GM12873 (cell line): Measurements from ENCODE around the gene DIP2B.
A peak's percentile ranks its signal among the peaks of the same experiment; 100 is the strongest.

ENCODE experiments used
- TF ChIP-seq, protein P1 (sequence below): IDR thresholded peaks from 2 replicates; pipeline ENCODE4 v1.5.1; 2012; ENCODE audit warnings: low read depth, mild to moderate bottlenecking, moderate library complexity, low read length, control low read depth; ENCODE audit not compliant: insufficient read depth; ENCODE audit errors: missing control alignments

Gene DIP2B

DNA sequence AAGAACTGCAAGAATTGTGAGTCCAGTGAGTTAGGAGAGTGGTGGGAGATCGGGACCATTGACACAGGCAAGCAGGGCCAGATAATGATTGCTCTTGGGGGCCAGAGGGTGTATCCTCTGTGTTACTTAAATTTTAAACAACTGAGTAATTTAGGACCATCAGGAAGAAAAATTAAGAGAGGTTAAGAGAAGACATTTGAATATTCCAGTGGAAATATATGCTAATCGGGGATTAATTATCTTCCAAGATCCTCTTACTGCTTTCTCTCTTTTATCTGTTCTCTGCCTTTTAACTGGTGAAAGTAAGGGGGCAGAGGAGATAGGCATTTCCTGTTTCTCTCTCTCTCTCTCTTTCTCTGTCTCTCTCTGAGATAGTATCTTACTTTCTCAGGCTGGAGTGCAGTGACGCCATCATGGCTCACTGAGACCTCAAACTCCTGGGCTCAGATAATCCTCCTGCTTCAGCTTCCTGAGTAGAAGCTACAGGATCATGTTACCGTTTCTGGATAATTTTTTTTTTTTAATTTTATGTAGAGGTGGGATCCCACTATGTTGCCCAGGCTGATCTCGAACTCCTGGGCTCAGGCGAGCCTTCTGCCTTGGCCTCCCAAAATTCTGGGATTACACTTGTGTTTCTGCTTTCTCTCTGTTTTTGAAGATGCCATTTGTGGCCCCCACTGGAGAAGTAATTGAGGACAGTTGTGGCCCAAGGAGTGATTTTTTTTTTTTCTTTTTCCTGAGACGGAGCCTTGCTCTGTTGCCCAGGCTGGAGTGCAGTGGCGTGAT lies 85.1 kb downstream of the DIP2B start:
- TF ChIP-seq, protein P1, sequence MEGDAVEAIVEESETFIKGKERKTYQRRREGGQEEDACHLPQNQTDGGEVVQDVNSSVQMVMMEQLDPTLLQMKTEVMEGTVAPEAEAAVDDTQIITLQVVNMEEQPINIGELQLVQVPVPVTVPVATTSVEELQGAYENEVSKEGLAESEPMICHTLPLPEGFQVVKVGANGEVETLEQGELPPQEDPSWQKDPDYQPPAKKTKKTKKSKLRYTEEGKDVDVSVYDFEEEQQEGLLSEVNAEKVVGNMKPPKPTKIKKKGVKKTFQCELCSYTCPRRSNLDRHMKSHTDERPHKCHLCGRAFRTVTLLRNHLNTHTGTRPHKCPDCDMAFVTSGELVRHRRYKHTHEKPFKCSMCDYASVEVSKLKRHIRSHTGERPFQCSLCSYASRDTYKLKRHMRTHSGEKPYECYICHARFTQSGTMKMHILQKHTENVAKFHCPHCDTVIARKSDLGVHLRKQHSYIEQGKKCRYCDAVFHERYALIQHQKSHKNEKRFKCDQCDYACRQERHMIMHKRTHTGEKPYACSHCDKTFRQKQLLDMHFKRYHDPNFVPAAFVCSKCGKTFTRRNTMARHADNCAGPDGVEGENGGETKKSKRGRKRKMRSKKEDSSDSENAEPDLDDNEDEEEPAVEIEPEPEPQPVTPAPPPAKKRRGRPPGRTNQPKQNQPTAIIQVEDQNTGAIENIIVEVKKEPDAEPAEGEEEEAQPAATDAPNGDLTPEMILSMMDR = no peak

DNA sequence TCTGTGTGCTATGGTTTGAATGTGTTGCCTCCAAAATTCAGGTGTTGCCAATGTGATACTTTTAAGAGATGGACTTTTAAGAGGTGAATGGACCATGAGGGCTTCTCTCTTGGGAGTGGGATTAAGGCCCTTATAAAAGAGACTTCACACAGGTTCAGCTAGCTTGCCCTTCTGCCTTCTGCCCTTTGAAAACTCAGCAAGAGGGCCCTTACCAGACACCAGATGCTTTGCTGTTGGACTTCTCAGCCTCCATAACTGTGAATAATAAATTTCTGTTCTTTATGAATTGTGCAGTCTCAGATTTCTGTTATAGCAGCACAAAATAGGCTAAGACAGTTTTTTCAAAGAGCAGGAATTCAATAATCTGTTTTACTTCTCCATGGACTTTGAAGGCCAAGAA lies 86.1 kb downstream of the DIP2B start:
- TF ChIP-seq, protein P1 = no peak

DNA sequence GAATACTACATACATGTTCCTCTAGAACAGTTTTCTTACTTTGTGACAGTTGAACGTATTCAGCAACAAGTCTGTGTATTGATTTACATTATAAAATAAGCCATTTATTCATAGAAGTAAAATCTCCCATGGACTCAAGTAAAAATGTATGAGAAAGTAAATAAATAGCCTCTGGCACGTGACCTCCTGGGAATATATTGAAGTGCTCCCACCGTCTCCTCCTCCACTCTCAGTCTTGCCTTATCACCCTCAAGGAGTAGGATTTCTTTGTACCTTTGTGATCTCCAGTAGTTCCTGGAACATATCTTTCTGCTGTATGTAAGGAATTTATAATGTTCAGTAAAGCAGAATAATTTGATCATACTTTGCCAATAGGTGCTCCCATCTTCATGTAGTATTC lies 90.9 kb downstream of the DIP2B start:
- TF ChIP-seq, protein P1 = no peak

DNA sequence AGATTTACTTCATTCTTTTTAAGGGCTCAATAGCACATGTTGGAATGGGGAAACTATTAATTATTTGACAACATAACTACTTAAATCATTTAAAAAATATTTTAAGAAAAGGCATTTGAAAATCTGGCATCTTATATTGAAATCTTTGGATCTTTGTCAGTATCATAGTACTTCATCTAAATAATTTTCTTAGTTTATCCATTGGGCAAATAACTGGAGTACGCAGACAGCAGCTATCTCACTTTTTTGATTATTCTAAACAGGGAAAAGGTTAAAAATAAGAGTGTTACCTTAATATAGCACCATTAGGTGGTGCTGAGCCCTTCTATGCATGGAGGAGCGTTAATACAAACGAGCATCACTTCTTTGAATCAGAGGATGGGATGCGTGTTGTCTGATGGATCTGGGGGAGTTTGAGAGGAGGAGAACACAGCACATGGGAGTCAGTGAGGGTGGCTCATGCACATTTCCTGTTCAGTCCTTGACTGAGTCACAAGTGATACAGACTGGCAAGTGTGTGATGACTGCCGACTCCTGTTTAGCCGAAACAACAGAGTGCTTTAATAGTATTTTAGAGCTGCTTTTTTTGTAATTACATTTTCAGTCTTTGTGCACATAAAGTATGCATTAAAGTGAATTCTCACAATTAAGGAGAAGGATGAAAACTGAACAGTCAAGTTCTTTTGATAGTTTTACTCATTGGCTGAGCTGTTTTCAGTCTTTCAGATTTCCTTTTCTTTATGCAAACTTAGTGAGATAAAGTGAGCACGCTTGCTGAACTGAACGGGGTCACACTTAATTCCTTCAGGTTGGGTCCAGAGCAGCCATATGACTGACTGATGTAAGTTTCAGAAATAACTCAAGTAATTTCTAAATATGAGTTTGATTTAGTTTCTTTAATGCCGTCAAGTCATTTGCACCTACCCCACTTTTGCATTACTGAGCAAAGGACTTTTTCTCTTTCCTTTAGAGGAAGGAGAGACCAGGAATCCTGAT lies 92.7 kb downstream of the DIP2B start:
- TF ChIP-seq, protein P1 = peak; percentile 13

DNA sequence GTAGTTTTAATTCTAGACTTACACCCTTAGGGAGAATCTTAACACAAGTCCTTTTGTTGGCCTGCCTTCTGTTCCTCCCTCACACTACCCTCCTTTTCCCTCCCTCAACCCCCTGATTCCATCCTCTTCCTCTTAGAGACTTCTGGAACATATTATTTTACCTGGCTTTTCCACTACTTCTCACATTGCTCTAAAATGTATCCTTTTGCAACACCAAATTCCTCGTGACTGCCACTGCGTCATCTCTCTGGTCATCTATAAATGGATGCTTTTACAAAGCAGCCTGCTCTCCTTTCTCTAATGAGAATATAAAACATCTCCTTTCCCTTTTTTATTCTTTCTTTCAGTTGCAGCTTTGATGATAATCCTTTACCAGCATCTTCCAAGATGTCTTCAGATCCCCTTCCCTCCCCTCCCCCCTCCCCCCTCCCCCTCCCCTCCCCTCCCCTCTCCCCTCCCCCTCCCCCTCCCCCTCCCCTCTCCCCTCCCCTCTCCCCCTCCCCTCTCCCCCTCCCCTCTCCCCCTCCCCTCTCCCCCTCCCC lies 93.6 kb downstream of the DIP2B start:
- TF ChIP-seq, protein P1 = no peak

DNA sequence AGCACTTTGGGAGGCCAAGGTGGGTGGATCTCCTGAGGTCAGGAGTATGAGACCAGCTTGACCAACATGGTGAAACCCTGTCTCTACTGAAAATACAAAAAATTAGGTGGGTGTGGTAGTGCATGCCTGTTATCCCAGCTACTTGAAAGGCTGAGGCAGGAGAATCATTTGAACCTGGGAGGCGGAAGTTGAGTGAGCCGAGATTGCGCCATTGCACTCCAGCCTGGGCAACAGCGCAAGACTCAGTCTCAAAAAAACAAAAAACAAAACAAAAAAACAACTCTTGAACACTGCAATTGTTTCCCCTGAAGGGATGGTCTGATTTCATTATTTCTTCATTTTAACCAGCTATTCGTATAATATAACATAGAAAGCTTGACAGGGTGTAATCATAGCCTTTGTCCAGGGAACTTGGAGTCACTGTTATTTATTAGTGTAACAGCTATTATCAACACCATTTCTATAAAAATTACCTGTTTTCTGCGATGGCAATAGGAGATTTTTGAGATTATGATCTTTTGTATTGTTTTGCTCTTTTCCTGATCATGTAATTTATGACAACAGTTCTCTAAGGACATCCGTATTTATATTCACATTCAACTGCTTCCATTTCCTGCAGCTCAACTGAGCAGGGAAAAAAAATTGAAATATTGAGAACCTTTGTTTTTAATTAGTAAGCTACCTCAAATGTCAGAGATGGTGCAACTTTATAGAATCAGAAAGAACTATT lies 94.7 kb downstream of the DIP2B start:
- TF ChIP-seq, protein P1 = no peak
